Limb (tissue), 2 donors: Measurements from ENCODE around the gene C11orf24.
"Not testable (repeated sequence)": the region's sequence is repeated elsewhere in the genome, so short reads cannot be mapped to it uniquely, and the experiment has no call there.

Experiments used
- DNase-seq, 2 donors: peaks; one replicate each; pipeline ENCODE4 v3.0.0-alpha.2; 2016; ENCODE audit errors: extremely low spot score in 2 of 2

C11orf24 gene

DNA sequence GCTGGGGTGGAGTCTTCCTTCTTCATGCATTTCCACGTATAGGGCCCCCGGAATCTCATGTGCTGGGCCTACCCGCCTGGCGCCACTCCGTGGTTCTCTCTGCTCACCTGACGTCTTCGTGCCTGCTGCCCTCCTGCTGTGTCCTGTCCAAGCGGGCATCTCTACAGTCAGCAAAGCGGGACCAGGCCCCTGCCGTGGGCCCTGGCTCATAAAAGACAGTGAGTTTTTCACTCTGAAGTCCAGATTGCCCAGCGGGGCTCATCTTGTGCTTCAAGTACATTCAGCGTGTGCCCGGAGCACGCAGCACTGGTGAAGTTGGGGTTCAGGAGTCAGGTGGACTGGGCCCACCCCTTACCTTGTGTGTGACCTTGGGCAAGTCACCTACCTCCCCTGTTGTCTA lies 17.4 kb downstream of the C11orf24 start:
- no peak for DNase-seq

DNA sequence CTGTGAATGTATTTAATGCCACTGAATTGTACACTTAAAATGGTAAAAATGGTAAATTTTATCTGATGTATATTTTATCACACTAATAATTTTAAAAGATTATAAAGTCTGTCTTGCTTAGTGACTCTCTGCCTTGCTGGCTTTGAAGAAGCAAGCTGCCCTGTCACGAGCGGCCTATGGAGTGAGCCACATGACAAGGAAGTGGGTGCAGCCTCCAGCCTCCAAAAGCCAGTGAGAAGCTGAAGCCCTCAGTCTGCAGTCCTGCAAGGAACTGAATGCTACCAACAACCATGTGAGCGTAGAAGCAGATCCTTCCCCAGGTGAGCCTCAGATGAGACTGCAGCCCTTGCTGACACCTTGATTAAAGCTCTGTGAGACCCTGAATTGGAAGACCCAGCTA lies 20.0 kb downstream of the C11orf24 start:
- no peak for DNase-seq

DNA sequence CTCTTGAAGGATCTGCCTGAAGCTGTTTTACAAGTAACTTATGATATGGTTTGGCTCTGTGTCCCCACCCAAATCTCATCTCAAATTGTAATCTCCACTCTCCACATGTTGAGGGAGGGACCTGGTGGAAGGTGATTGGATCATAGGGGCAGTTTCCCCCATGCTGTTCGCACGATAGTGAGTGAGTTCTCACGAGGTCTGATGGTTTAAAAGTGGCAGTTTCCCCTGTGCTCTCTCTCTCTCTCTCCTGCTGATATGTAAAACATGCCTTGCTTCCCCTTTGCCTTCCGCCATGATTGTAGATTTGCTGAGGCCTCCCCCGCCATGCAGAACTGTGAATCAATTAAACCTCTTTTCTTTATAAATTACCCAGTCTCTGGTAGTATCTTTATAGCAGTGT lies 26.9 kb downstream of the C11orf24 start:
- DNase-seq = not testable (repeated sequence)

DNA sequence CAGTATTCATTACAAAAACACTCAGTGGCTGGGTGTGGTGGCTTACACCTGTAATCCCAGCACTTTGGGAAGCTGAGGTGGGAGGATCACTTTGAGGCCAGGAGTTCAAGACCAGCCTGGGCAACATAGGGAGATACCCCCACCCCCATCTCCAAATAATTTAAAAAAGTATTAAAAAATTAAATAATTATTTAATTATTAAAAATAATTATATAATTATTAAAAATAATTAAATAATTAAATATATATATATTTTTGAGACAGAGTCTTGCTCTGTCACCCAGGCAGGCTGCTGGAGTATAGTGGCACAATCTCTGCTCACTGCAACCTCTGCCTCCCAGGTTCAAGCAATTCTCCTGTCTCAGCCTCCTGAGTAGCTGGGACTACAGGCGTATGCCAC lies 27.9 kb downstream of the C11orf24 start:
- not testable (repeated sequence) for DNase-seq

DNA sequence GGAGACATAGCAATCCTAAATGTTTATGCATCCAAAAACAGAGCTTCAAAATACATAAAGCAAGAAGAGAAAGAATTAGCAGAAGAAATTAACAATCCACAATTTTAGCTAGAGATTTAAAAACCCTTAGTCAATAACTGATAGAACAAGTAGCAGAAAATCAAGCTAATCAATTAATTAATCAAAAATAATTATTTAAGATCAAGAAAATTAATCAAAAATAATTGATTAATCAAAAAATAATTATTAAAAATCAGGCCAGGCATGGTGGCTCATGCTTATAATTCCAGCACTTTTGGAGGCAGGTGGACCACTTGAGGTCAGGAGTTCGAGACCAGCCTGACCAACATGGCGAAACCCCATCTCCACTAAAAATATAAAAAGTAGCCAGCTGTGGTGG lies 29.2 kb downstream of the C11orf24 start:
- no peak for DNase-seq

DNA sequence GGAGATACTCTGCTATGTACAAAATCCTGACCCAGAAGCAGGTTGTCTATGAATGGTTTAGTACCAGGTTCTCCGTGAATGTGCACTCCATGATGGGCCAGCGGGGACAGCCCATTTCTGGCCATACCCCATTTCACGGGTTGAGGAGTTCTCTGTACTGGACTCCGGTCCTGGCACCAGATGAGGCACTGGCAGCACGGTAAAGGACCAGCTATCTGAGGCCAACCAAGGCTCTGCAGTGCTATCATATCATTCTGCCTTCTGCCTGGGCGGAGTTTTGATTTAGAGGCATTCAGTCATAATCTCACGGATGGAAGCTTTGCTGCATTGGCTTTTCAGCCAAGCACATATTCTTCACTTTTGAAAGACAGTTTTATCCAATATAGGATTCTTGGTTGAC lies 40.2 kb downstream of the C11orf24 start:
- no peak for DNase-seq

DNA sequence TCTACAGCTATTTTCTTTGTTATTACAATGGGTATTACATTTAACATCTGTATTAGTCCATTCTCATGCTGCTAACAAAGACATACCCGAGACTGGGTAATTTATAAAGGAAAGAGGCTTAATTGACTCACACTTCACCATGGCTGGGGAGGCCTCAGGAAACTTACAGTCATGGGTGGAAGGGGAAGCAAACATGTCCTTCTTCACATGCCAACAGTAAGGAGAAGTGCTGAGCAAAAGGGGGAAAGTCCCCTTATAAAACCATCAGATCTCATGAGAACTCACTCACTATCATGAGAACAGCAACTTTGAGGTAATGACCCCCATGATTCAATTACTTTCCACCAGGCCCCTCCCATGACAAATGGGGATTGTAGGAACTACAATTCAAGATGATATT lies 42.2 kb downstream of the C11orf24 start:
- no peak for DNase-seq

DNA sequence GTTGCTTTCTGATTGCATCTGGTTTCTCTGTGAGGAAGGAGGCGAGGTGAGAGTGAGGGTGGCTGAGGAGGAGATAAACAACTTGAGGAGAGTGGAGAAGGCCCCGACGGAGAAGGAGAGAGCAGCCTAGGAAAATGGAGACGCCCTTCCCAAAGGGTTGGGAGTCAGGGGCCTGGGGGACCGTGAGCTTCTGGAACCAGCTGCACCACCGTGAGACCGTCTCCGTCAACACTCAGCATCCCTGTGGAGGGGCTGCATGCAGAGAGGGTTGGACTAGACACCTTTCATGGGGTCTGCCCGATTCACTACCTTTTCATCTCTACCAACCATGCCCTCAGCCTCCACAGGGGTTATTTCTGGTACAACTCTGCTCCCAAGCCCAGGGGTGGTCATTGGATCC lies 45.4 kb downstream of the C11orf24 start:
- DNase-seq = no peak

DNA sequence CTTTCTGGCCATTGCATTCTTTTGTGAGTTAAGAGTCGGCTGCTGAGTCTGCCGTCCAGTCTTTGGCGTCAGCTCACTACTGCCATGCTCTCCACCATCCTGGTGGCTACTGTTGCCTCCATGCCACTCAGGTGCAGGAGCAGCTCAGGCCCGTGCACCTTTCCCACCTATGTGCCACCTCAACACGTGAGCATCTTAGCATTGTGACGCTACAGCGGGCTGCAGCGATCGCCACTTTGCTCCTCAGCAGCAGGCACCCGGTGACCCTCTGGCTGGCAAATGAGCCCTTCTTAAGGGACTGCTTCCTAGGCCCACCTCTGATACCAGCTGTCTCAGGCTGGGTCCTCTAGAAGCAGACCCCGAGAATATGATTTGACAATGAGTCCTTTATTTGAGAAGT lies 47.2 kb downstream of the C11orf24 start:
- no peak for DNase-seq

DNA sequence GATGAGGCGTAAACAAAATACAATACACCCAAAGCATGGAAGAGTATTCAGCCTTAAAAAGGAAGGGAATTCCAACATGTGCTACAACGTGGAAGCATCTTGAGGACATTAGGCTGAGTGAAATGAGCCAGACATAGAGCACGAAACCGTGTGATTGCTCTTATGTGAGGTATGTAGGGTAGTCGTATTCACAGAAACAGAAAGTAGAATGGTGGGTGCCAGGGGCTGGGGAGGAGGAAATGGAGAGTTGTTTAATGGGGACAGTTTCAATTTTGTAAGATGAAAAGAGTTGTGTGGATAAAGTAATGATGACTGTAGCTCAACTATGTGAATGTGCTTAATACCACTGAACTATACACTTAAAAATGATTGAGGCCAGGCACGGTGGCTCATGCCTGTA lies 48.5 kb downstream of the C11orf24 start:
- no peak for DNase-seq

DNA sequence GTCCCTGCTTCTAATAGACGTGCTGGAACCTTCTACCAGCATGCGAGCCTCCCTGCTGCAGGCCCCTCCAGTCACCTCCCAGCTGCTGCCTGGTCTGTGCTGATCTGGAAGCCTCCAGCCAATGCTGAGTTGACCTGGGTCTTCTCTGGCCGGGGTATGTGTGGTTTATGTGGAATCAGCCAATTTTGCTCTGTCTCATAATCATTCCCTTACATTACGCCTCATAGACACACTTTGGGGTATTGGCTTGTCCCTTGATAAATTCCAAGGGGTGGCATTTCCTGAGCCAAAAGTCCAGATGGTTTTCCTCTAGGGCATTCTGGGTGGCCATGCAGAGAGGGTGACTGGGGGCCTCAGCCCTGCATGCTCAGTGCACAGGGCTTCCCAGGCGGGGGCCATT lies 50.4 kb downstream of the C11orf24 start:
- DNase-seq = no peak

DNA sequence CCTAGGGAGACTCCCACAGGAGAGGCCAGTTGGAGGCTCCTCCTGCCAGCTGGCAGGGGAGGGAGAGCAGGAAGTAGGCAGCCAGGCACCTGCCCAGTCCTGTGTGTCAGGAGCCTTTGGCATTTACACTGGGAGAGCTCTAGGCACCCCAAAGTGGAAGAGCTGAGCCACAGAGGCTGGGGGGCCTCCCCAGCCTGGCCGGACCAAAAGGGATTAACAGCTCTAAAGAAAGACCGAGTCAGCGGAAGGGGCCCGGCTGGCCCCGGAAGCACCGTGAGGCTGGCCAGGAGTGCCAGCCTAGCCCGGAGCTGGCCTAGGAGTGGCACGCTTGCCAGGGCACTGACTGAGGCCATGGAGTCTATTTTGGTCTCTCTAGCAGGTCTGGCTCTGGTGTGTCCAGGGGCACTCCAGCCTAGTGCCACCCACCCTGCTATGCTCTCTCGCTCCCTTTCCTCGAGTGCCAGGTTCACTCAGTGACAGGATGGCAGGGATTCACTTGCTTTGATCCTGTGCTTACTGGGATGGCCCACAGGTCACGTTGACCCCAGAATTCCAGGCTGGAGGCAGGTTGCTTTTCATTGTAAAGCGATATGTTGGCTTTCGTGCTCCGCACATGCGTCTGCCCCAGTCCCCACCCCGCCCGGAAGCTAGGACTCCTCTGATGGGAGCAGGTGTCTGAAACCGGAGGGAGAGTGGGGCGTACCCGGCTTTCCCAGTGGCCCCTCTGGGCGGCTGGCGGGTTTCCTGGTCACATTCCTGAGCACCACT lies 55.4 kb downstream of the C11orf24 start:
- no peak for DNase-seq

DNA sequence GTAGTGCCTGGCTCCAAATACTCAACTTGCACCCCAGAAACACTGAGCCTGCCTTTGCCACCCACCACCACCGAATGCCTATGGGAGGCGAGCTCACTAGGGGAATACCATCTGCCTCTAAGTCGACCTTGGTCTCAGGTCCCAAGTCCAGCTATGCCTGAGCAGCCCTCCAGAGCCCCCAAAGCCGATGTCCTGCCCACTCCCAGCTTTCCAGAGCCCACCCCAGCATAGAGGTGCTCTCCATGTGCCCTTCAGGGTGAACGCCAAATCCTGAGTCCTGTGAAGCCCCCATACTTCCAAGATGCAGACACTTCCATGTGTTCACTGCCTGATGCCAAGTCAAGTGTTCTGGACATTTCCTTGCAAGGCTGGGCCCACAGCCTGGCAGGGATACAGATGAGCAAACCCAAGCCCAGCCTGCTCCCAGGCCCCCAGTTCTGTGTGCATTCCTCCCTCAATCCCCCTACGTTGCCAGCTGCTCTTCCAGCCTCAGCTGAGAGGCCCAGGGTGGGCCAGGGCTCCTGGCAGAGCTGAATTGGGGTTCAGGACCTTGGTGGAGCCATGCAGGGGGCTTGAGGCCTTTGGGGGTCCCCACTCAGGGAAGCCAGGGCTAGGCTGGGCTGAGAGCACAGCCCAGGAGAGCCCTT lies 56.1 kb downstream of the C11orf24 start:
- no peak for DNase-seq

DNA sequence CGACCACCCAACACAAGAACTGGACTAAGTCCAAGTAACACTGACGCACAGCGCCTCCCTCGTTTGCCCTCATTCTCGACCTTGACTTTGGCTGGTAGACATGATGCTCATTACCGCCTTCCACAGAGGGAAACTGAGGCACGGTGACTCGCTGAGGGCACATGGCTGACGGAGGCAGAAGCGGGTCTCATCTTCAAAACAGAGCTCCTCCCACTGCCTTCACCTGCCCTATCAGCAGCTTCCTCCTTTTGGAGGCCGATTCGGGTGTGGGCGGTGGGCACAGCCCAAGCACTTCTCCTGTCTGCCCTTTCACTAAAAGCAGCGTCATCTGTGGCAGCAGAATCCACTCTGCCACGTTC lies 56.7 kb downstream of the C11orf24 start:
- no peak for DNase-seq

DNA sequence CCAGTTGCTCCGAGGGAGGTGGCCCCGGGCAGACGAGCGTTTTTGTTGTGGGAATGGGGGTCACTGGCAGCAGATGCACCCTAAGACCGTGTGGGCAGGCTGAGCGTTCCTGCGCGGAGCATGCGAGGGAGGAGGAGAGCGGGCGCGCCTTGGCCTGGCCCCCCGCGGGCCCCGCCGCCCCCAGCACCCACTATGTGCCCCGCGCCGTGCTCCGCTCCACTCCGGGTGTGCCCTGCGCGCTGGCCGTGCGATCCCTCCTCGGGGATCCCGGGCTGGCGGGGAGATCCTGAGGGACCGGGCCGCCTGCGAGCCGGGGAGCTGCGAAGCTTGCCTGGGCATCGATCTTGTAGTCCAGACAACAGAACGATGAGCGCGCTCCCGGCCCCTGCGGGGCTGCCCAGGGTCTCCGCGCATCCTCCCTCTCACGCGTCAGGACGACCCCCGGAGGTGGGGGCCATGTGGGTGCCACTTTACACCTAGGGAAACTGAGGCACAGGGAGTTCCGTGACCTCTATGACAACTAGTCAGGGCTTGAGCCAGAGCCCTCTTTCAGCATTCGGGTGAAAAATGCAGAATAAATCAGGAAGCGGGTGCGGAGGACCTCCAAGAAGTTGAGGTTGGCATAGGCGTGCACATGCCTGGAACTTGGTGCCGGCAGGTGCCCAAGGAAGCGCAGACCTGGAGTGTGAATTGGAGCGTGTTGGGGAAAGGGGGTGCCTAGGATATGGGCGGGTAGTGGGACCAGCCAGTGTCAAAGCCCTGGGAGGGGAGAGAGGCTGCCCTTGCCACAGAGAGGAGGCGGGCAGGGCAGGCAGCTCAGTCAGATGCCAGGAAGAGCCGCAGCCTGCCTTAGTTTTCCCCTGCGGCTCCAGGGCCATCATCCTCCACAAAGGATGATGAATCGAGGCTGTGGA lies 57.3 kb downstream of the C11orf24 start:
- peak in 1 of 2 donors; percentile 68 for DNase-seq

DNA sequence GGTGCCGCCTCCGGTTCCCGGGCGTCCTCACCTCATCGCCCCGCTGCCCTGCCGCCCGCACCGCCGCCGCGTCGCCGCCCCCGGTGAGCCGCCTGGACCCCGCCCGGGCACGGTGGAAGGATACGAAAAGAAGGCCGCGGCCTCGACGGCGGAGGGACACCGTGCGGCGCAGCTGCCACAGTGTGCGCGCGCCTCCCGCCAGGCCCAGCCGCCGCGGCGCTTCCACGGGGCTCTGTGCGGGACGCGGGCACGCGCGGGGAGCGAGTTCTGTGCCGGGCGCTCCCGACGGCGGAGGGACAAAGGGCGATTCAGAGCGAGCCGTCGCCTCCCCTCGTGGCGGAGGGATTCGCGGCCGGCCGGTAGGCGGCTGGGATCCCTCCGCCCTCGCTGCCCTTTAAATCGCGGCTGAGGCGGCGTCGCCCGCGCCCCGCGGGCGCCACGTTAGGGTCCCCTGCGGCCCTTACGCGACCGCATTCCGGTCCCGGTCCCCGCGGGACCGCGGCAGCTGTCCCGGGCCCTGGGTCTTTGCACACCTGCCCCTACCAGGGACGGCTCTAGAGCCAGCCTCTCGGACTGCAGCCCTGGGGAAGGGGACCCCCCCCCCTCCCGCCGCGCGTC lies 58.1 kb downstream of the C11orf24 start:
- DNase-seq = peak; percentile 92 to 95

DNA sequence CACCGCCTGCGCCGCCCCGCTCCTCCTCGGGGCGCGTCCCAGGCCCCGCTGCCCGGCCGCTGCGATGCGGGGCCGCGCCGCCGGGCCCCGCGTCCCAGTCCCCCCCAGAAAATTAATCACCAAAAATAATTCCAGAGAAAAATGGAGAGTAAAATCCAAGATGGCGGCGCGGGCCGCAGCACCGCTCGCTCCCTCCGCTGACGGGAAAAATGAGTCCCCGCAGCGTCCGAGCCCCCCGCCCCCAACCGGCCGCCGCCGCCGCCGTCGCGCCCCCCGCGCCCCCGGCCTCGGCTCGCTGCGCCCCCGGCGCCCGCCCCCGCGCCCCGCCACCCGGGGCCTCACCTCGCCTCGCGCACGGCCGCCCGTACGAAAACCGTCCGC lies 58.6 kb downstream of the C11orf24 start, which contains the start of gene KMT5B:
KMT5B (minus strand) TSS at position 162 of the 381 bp plus-strand sequence. CDS start 23,220 bp downstream, outside the sequence.
- peak; percentile 29 to 89 for DNase-seq

DNA sequence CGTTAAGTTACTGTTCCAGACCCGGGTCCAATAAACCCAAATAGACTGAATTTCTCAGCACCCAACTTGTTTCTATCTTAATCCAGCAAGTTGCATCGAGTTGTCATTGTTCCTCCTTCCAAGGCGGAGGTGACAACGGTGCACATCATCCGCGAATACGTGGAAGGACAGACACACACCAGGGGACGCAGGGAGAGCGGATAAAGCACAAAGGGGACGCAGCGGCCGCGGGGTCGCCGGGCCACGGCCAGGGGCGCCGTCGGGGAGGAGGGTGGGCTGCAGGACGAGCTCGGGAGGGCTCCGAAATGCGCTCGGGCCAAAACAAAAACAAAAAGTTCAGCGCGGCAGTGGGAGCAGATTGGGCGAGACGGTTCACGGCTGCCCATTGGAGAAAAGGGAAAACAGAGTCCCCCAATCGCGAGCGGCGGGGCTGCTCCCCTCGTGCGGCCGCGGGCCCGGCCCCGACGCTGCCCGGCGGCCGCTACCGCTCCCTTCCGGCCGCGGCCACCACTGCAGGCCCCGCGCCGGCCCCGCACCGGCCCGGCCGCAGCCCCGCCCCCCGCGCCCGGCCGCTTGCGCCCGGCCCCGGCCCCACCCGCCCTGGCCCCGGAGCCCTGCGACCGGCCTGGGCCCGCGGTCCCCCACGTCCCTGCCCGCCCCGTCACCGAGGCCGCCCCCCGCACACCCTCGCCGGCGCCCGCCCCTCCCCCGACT lies 59.2 kb downstream of the C11orf24 start:
- peak; percentile 76 to 81 for DNase-seq

DNA sequence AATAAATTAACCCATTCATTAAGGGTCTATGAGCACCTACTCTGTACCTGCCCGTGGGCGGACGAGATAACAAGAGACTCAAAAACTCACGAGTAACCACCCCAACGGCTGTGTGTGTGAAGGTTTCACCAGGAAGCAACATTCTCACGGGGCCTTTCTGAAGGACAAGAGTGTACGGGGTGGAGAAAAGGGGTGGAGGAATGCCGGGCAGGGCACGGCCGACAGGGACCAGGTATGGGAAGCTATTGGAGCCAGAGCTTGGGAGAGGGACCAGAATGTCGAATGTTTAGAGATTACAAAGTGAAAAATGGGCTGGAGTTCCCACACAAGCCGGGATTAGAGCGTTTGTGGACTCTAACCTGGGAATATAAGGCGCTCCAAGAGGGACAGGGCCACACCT lies 60.2 kb downstream of the C11orf24 start:
- no peak for DNase-seq
